HG02938 (cell line): ENCODE data around the gene UGDH.
"Not testable (repeated sequence)": the region's sequence is repeated elsewhere in the genome, so short reads cannot be mapped to it uniquely, and the experiment has no call there.

Source experiments
- ATAC-seq: cut with Tn5 transposase; IDR thresholded peaks from one replicate; pipeline ENCODE4 v1.9.1; 2021; ENCODE audit warnings: mild to moderate bottlenecking, moderate library complexity; ENCODE audit not compliant: unreplicated experiment

UGDH gene

GRCh38 chr4:39497909-39498726 is 29.1 kb downstream of the UGDH start:
- ATAC-seq, result no peak

DNA sequence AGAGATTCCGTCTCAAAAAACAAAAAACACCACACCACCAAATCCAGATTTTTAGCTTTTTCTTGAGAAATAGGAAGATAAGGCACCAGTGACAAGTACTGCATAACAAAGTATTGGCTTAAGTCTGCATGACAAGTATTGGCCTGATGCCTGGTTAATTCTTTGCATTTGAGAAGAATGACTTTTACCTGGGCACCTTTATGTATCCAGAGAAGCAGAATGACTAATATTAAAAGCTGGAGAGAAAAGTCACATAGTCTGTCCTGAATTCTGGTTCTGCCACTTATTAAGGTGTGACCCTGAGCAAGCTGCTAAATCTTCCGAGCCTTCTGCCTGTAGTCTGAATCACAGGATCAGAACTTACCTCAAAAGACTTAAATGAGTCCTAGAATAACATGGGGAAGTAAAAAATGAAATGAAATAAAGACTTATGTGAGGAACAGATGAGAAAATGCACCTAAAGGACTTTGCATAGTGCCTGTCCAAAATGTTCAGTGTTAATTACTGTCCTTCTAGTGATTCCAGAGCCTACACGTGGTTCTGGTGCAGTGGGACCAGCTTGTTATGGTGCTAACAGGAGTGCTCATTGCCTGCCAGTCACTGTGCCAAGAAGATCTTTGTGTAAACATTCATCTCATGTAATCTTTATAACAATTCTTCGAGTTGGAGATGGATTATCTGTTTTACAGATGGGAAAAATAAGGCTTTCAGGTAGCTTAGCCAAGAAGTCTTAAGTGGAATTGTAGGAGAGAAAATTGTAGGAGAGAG is 31.6 kb downstream of the UGDH start:
- no peak for ATAC-seq

- no peak for ATAC-seq
Observed at GRCh38 chr4:39494354-39494753, 32.9 kb downstream of the UGDH start.

GRCh38 chr4:39490322-39490721 is 36.9 kb downstream of the UGDH start:
- no peak for ATAC-seq

- ATAC-seq, result no peak
Observed at GRCh38 chr4:39486221-39486804, 40.9 kb downstream of the UGDH start.

- ATAC-seq, result no peak
Observed at GRCh38 chr4:39484582-39485272, 42.5 kb downstream of the UGDH start.

DNA sequence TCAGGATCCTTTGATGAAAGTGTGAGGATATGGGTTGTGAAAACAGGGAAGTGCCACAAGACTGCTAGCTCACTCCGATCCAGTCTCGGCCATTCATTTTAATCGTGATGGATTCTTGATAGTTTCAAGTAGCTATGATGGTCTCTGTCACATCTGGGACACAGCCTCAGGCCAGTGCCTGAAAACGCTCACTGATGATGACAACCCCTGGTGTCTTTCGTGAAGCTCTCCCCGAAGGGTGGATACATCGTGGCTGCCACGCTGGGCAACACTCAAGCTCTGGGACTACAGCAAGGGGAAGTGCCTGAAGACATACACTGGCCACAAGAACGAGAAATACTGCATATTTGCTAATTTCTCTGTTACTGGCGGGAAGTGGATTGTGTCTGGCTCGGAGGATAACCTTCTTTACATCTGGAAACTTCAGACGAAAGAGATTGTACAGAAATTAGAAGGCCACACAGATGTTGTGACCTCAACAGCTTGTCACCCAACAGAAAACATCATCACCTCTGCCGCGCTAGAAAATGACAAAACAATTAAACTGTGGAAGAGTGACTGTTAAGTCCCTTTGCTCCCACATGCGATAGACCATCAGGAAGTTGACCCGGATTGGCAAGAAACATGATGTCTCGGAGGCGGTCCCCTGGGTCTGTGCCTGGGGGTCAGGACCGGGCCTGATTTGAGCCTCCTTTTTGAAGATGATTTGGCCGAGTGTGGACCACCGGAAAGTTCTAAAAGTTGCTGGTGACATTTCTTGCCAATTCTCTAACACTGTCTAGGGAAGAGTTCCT is 46.1 kb downstream of the UGDH start:
- no peak for ATAC-seq

DNA sequence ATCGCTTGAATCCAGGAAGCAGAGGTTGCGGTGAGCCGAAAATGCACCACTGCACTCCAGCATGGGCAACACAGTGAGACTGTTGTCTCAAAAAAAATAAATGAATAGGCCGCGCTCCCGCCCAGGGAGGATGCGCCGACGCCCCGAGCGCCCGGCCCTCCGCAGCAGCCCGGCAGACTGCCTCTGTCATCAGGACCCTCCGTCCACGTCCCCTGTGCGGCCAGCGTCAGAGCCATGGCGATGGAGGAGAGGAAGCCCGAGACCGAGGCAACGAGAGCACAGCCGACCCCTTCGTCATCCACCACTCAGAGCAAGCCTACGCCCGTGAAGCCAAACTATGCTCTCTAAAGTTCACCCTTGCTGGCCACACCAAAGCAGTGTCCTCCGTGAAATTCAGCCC is 47.0 kb downstream of the UGDH start:
- no peak for ATAC-seq

- no peak for ATAC-seq
Observed at GRCh38 chr4:39476187-39476895, 50.9 kb downstream of the UGDH start.

- ATAC-seq, result no peak
Observed at GRCh38 chr4:39472396-39472795, 54.8 kb downstream of the UGDH start.

GRCh38 chr4:39470402-39470801 is 56.8 kb downstream of the UGDH start:
- ATAC-seq, result no peak

- ATAC-seq, result peak; percentile 85
Observed at GRCh38 chr4:39469429-39470077, 57.7 kb downstream of the UGDH start.

GRCh38 chr4:39467464-39467863 is 59.8 kb downstream of the UGDH start:
- ATAC-seq, result no peak

DNA sequence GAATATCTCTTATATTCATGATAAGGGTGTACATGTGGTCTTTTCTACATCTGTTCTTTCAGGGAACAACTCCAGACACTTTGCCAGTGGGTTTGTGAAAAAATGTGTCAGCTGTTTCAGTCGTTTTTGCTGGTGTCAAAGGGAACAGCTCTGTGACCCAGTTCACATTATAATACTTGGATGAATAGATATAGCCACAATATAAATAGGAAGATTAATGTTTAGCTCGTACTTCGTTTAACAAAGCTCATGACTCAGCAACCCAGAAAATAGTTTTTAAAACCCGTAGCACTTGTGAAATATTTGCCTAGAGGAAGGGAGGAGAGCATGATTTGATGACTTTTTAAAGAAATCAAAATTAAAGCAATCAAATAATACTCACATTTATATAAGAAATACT is 60.5 kb downstream of the UGDH start:
- no peak for ATAC-seq

DNA sequence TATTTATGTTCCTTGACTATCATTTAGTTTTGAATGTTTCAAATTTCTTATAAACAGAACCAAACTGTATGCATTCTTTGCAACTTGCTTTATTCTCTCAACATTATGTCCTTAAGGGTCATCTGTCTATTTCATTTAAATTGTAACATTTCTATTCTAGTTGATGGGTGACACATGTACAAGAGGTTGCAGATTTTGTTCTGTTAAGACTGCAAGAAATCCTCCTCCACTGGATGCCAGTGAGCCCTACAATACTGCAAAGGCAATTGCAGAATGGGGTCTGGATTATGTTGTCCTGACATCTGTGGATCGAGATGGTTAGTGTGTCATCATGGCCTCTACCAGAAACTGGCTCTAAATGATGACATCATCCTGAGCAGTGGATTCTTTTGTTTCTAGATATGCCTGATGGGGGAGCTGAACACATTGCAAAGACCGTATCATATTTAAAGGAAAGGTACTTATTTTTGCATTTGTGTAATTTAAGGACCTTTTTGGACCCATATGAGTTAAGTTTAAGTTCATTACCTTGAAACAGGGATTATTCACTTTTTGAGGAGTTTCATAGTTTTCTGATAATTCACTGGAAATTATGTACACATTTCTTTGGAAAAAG is 62.2 kb downstream of the UGDH start:
- no peak for ATAC-seq

- ATAC-seq, result peak; percentile 89
Observed at GRCh38 chr4:39458505-39459300, 68.5 kb downstream of the UGDH start, which contains the start of the genes LIAS and RPL9. TSS of gene LIAS (plus strand) at chr4:39459056. CDS start at chr4:39459118, 62 bp downstream. TSS of gene RPL9 (minus strand) at chr4:39458922. CDS start at chr4:39458439, 483 bp downstream.

- ATAC-seq, result not testable (repeated sequence)
Observed at GRCh38 chr4:39458161-39458504, 69.1 kb downstream of the UGDH start.
